T-cell (primary cell): ENCODE measurements around the gene TGM2. TPM values are rescaled to one million over a fixed set of nuclear protein-coding genes. Genes with fewer than 3 reads are reported as not detected.

Experiments
- ATAC-seq, 4 experiments: fragments of 200-7000 bp in 3 of 4; fragments of 150-1000 bp in 1 of 4; cut with Tn5 transposase; replicated peaks in 1 of 4; 1 replicate in 3 of 4; 2 replicates in 1 of 4; pipeline ENCODE4 v1.10.0; 2021; ENCODE audit warnings: moderate library complexity in 3 of 4, mild to moderate bottlenecking in 2 of 4, moderate number of reproducible peaks in 1 of 4
- CTCF ChIA-PET, 2 donors: fragments of 300-600 bp; sonication (Branson Sonifier 250); formaldehyde crosslinking; loops; one replicate each; lab custom pipeline; 2022; ENCODE audit warnings: antibody characterized with exemption in 2 of 2; lab: Charles Lee
- POLR2A ChIA-PET, 2 donors: fragments of 300-600 bp; sonication (Branson Sonifier 250); formaldehyde crosslinking; loops; one replicate each; lab custom pipeline; 2022; ENCODE audit warnings: antibody characterized with exemption in 2 of 2; lab: Charles Lee
- DNase-seq, 35 experiments: peaks; one replicate each; pipeline versions ENCODE4 v3.0.0 to v3.0.0-alpha.2; 2013 to 2023
- H3K27ac ChIP-seq: one replicate; pipeline ENCODE4 v1.5.1; 2013; ENCODE audit warnings: low read length
- H3K27me3 ChIP-seq, 2 experiments: replicated peaks in 1 of 2; 1 replicate in 1 of 2; 2 replicates in 1 of 2; pipeline versions ENCODE4 v1.6.1 to v1.7.0; 2013; ENCODE audit warnings: low read length in 1 of 2, mixed read lengths in 1 of 2; ENCODE audit not compliant: control insufficient read depth in 2 of 2, insufficient read depth in 2 of 2; ENCODE audit errors: extremely low read depth in 1 of 2
- H3K36me3 ChIP-seq, 2 donors: 1 replicate in 1 of 2; 2 replicates in 1 of 2; pipeline versions ENCODE4 v1.6.1 to v1.7.0; 2013; ENCODE audit warnings: low read length in 1 of 2; ENCODE audit not compliant: control insufficient read depth in 2 of 2, insufficient read depth in 1 of 2; ENCODE audit errors: extremely low read depth in 1 of 2
- H3K4me1 ChIP-seq, 2 experiments: 1 replicate in 1 of 2; 2 replicates in 1 of 2; pipeline versions ENCODE4 v1.6.1 to v1.7.0; 2013; ENCODE audit warnings: low read length in 2 of 2, mixed read lengths in 1 of 2; ENCODE audit not compliant: insufficient read depth in 2 of 2, control insufficient read depth in 1 of 2; ENCODE audit errors: extremely low read depth in 1 of 2
- H3K4me3 ChIP-seq, 2 donors: 1 replicate in 1 of 2; 2 replicates in 1 of 2; pipeline versions ENCODE4 v1.5.1 to v1.7.0; 2013; ENCODE audit warnings: mild to moderate bottlenecking in 2 of 2, low read length in 1 of 2, moderate library complexity in 1 of 2; ENCODE audit not compliant: control insufficient read depth in 1 of 2; ENCODE audit errors: extremely low read depth in 1 of 2
- H3K9me3 ChIP-seq: 2 replicates; pipeline ENCODE4 v1.7.0; 2013
- H3K27ac Mint-ChIP-seq, 2 donors: one replicate each; pipeline ENCODE4 v1.8.0; 2020 to 2021; ENCODE audit warnings: mild to moderate bottlenecking in 2 of 2, mixed read lengths in 2 of 2
- H3K27me3 Mint-ChIP-seq, 2 donors: one replicate each; pipeline ENCODE4 v1.8.0; 2021 to 2022; ENCODE audit warnings: mixed read lengths in 2 of 2
- H3K36me3 Mint-ChIP-seq: one replicate; pipeline ENCODE4 v1.8.0; 2021; ENCODE audit warnings: mixed read lengths
- H3K4me1 Mint-ChIP-seq, 3 donors: one replicate each; pipeline ENCODE4 v1.8.0; 2020 to 2022; ENCODE audit warnings: mixed read lengths in 3 of 3, mild to moderate bottlenecking in 1 of 3
- H3K4me3 Mint-ChIP-seq, 3 donors: one replicate each; pipeline ENCODE4 v1.8.0; 2020 to 2022; ENCODE audit warnings: mild to moderate bottlenecking in 3 of 3, mixed read lengths in 3 of 3, moderate library complexity in 3 of 3
- H3K9me3 Mint-ChIP-seq, 3 donors: one replicate each; pipeline ENCODE4 v1.8.0; 2020 to 2022; ENCODE audit warnings: mixed read lengths in 3 of 3
- WGBS: methylation state at CpG from one replicate; pipeline ENCODE4 v1.1.5; 2013; ENCODE audit warnings: missing lambda C conversion rate; ENCODE audit not compliant: insufficient coverage; 5-methylcytosine and 5-hydroxymethylcytosine counted together
- total RNA-seq, 35 experiments: library from RNA in 6 of 35; stranded (reverse) in 6 of 35; fragments of 120-200 nt in 1 of 35; gene quantifications; one replicate each; pipeline versions ENCODE4 v1.2.1 to v1.2.4 and lab custom pipeline; 2013 to 2026

Gene TGM2
- total RNA-seq, 5 donors from 2014 or later (not counting 1 experiment from before 2014, with no cell fraction given) = 0.62 to 1.8 (median 1.2) TPM; not detected in 2

- H3K4me1 ChIP-seq = peaks cover 0 to 5% of the 10 kb centered on the region in 2 experiments
- H3K9me3 Mint-ChIP-seq = no peaks in the 10 kb centered on the region
- ATAC-seq (no peak), DNase-seq (no peak)
- 81% methylated on average over 12 of the region's 14 CpGs for WGBS
- peaks cover 0 to 35% of the 10 kb centered on the region in 2 experiments for H3K27me3 ChIP-seq
- H3K27ac Mint-ChIP-seq = no peak overlapping the region
- H3K36me3 ChIP-seq = no peaks in the 10 kb centered on the region
- no peak overlapping the region for H3K27ac ChIP-seq
- H3K27me3 Mint-ChIP-seq = peaks cover 18 to 32% of the 10 kb centered on the region in 2 donors
- peaks cover 3 to 7% (median 5%) of the 10 kb centered on the region in 3 donors for H3K4me1 Mint-ChIP-seq
- CTCF ChIA-PET = no interaction called here
- H3K36me3 Mint-ChIP-seq = no peaks in the 10 kb centered on the region
- POLR2A ChIA-PET = interaction anchor here in 1 of 2 donors (0.6 kb wide), 1 partner anchor 69 kb away, joined by 4 read pairs; no protein-coding TSS in a partner anchor
- H3K9me3 ChIP-seq = no peaks in the 10 kb centered on the region
- H3K4me3 ChIP-seq = no peak overlapping the region
- no peak overlapping the region for H3K4me3 Mint-ChIP-seq
Observed at GRCh38 chr20:38161412-38161774, 3.7 kb downstream of the TGM2 start.

- DNase-seq (no peak), ATAC-seq (no peak)
- CTCF ChIA-PET = no interaction called here
- Histone ChIP-seq H3K9me3 (no peaks in the 10 kb centered on the region), H3K4me3 (no peak overlapping the region), H3K27ac (no peak overlapping the region), H3K4me1 (peaks cover 0 to 5% of the 10 kb centered on the region in 2 experiments), H3K36me3 (no peaks in the 10 kb centered on the region), H3K27me3 (peaks cover 0 to 24% of the 10 kb centered on the region in 2 experiments)
- H3K27ac Mint-ChIP-seq = no peak overlapping the region
- WGBS = 85% methylated on average over 7 of the region's 7 CpGs
- no peaks in the 10 kb centered on the region for H3K9me3 Mint-ChIP-seq
- H3K4me3 Mint-ChIP-seq = no peak overlapping the region
- peaks cover 7 to 21% of the 10 kb centered on the region in 2 donors for H3K27me3 Mint-ChIP-seq
- H3K36me3 Mint-ChIP-seq = no peaks in the 10 kb centered on the region
- POLR2A ChIA-PET = no interaction called here
- H3K4me1 Mint-ChIP-seq = no peaks in the 10 kb centered on the region
Observed at GRCh38 chr20:38159957-38160756, 4.9 kb downstream of the TGM2 start.

GRCh38 chr20:38159566-38159956 is 5.5 kb downstream of the TGM2 start:
- Histone ChIP-seq H3K4me3 (no peak overlapping the region), H3K4me1 (no peaks in the 10 kb centered on the region), H3K27me3 (peaks cover 0 to 19% of the 10 kb centered on the region in 2 experiments), H3K27ac (no peak overlapping the region), H3K9me3 (no peaks in the 10 kb centered on the region), H3K36me3 (no peaks in the 10 kb centered on the region)
- no peak for DNase-seq
- H3K4me3 Mint-ChIP-seq = no peak overlapping the region
- no peaks in the 10 kb centered on the region for H3K9me3 Mint-ChIP-seq
- 87% methylated on average over 4 of the region's 5 CpGs for WGBS
- ChIA-PET CTCF (no interaction called here), POLR2A (no interaction called here)
- H3K27me3 Mint-ChIP-seq = peaks cover 7 to 16% of the 10 kb centered on the region in 2 donors
- no peak overlapping the region for H3K27ac Mint-ChIP-seq
- H3K36me3 Mint-ChIP-seq = no peaks in the 10 kb centered on the region
- no peak for ATAC-seq
- no peaks in the 10 kb centered on the region for H3K4me1 Mint-ChIP-seq

- no peaks in the 10 kb centered on the region for H3K4me1 ChIP-seq
- H3K36me3 Mint-ChIP-seq = no peaks in the 10 kb centered on the region
- H3K4me3 ChIP-seq = no peak overlapping the region
- H3K27ac ChIP-seq = no peak overlapping the region
- 81% methylated on average over 3 of the region's 14 CpGs for WGBS
- ATAC-seq (no peak), DNase-seq (no peak)
- CTCF ChIA-PET = no interaction called here
- H3K9me3 ChIP-seq = no peaks in the 10 kb centered on the region
- no peak overlapping the region for H3K4me3 Mint-ChIP-seq
- peaks cover 0 to 12% of the 10 kb centered on the region in 2 experiments for H3K27me3 ChIP-seq
- POLR2A ChIA-PET = no interaction called here
- peaks cover 7 to 11% of the 10 kb centered on the region in 2 donors for H3K27me3 Mint-ChIP-seq
- H3K4me1 Mint-ChIP-seq = no peaks in the 10 kb centered on the region
- no peaks in the 10 kb centered on the region for H3K36me3 ChIP-seq
- no peak overlapping the region for H3K27ac Mint-ChIP-seq
- H3K9me3 Mint-ChIP-seq = no peaks in the 10 kb centered on the region
Observed at GRCh38 chr20:38158701-38159351, 6.2 kb downstream of the TGM2 start.

GRCh38 chr20:38157635-38158495 is 7.2 kb downstream of the TGM2 start:
- H3K4me3 Mint-ChIP-seq = no peak overlapping the region
- H3K27me3 Mint-ChIP-seq = peaks cover 2 to 5% of the 10 kb centered on the region in 2 donors
- ATAC-seq (no peak), DNase-seq (no peak)
- H3K36me3 Mint-ChIP-seq = no peaks in the 10 kb centered on the region
- no peak overlapping the region for H3K27ac Mint-ChIP-seq
- ChIA-PET CTCF (no interaction called here), POLR2A (no interaction called here)
- peaks cover 0 to 7% of the 10 kb centered on the region in 2 experiments for H3K27me3 ChIP-seq
- H3K36me3 ChIP-seq = no peaks in the 10 kb centered on the region
- 85% methylated on average over 11 of the region's 14 CpGs for WGBS
- peaks cover 0 to under 1% of the 10 kb centered on the region in 2 experiments for H3K4me1 ChIP-seq
- no peaks in the 10 kb centered on the region for H3K9me3 Mint-ChIP-seq
- H3K4me1 Mint-ChIP-seq = peaks cover 0 to 1% (median 1%) of the 10 kb centered on the region in 3 donors
- no peak overlapping the region for H3K4me3 ChIP-seq
- no peaks in the 10 kb centered on the region for H3K9me3 ChIP-seq
- no peak overlapping the region for H3K27ac ChIP-seq
